GM18861 (cell line): Measurements from ENCODE around the gene SUPT5H.
A peak's percentile ranks its signal among the peaks of the same experiment; 100 is the strongest.
"Not testable (repeated sequence)": the region's sequence is repeated elsewhere in the genome, so short reads cannot be mapped to it uniquely, and the experiment has no call there.

Experiments
- ATAC-seq: cut with Tn5 transposase; IDR thresholded peaks from one replicate; pipeline ENCODE4 v1.9.1; 2021; ENCODE audit not compliant: unreplicated experiment

The SUPT5H gene

GRCh38 chr19:39465956-39466747, 20.8 kb downstream of the SUPT5H start:
- ATAC-seq = no peak

- no peak for ATAC-seq
Observed at GRCh38 chr19:39467941-39468340, 22.6 kb downstream of the SUPT5H start.

GRCh38 chr19:39469036-39469435, 23.7 kb downstream of the SUPT5H start:
- ATAC-seq = no peak

GRCh38 chr19:39469567-39469966, 24.2 kb downstream of the SUPT5H start:
- no peak for ATAC-seq

GRCh38 chr19:39470724-39471339, 25.4 kb downstream of the SUPT5H start:
- ATAC-seq = no peak

GRCh38 chr19:39471756-39472536, 26.6 kb downstream of the SUPT5H start:
- ATAC-seq = no peak

GRCh38 chr19:39472746-39473442, 27.5 kb downstream of the SUPT5H start:
- ATAC-seq = no peak

GRCh38 chr19:39473443-39473960, 28.1 kb downstream of the SUPT5H start:
- ATAC-seq = no peak

- no peak for ATAC-seq
Observed at GRCh38 chr19:39474139-39474620, 28.8 kb downstream of the SUPT5H start.

GRCh38 chr19:39475748-39476147, 30.4 kb downstream of the SUPT5H start:
- no peak for ATAC-seq

GRCh38 chr19:39479319-39479801, 34.0 kb downstream of the SUPT5H start:
- not testable (repeated sequence) for ATAC-seq

GRCh38 chr19:39479916-39480315, 34.5 kb downstream of the SUPT5H start:
- no peak for ATAC-seq

- ATAC-seq = peak; percentile 79
Observed at GRCh38 chr19:39480337-39481228, 35.2 kb downstream of the SUPT5H start, which contains the start of gene TIMM50. TIMM50 (plus strand) TSS chr19:39480838; CDS start chr19:39480854, 16 bp downstream.

- no peak for ATAC-seq
Observed at GRCh38 chr19:39481229-39481545, 35.8 kb downstream of the SUPT5H start.

- ATAC-seq = no peak
Observed at GRCh38 chr19:39481676-39482075, 36.3 kb downstream of the SUPT5H start.

- ATAC-seq = no peak
Observed at GRCh38 chr19:39483141-39483540, 37.8 kb downstream of the SUPT5H start.

- no peak for ATAC-seq
Observed at GRCh38 chr19:39489756-39490155, 44.4 kb downstream of the SUPT5H start.

GRCh38 chr19:39492225-39492624, 46.8 kb downstream of the SUPT5H start:
- ATAC-seq = no peak

- no peak for ATAC-seq
Observed at GRCh38 chr19:39492788-39493187, 47.4 kb downstream of the SUPT5H start.

- ATAC-seq = no peak
Observed at GRCh38 chr19:39494661-39495060, 49.3 kb downstream of the SUPT5H start.
